ENCODE data around the gene KLRC3. TPM values are rescaled to one million over a fixed set of nuclear protein-coding genes. Genes with fewer than 3 reads are reported as not detected.
A peak's percentile ranks its signal among the peaks of the same experiment; 100 is the strongest.

KLRC3 gene
- total and polyA plus RNA-seq, 2 of the 13 experiments (the other 11 are each of a cell fraction or from before 2014, with no cell fraction given): not detected

DNA sequence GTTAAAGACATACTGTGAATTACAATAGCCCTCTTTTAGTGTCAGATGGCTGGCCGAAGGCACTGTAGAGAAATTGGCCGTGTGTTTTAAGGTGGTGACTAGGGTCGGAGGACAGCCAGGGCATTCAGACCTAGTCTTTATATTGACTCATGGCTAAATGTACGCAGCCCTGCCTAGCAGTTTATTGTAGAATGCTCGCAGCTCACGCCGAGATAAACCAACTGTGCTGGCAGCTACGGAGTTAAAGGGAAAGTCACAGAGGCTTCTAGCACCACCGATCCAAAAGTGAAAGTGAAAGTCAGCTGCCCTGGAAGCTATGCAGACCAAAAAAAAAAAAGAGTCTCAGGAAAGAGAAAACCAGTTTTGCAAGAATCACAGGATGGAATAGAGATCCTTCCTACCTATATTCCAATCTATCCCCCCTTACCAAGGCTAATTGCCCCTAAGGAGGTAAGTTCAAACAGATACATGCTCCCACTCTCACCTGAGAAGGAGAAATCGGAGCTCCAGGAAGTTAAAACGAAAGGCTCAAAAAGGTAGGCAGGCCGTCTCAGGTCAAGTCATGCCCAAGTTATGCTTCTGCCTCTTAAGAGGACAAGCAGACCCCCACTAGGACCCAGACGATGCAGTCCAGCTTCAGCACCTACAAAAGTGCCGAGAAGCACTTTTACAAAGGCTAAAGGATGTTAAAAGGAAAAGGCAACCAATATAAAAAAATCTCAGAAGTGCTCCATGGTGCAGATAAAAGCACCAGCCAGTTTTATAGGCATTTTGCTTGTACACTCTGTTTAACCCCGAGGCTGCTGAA lies 55.4 kb downstream of the KLRC3 start (continued):
- TF ChIP-seq HMGXB4 (CRISPR knock-in tag; IDR thresholded peaks at IDR 0.05; ENCODE audit: borderline replicate concordance in 1 of 2, low read depth in 1 of 2) (0 out of 4 replicates have a peak, but pooled peaks of 1 of the 2 experiments have one; percentile 4), ZNF10 (CRISPR knock-in tag; IDR thresholded peaks at IDR 0.05; ENCODE audit: borderline replicate concordance, low read depth) (no peak), ZNF883 (CRISPR knock-in tag; IDR thresholded peaks at IDR 0.05; ENCODE audit: not compliant biosample characterization) (peak; percentile 8), KAT8 (CRISPR knock-in tag; IDR thresholded peaks at IDR 0.05) (0 out of 2 replicates have a peak, but pooled peaks have one; percentile 38), IRF1 (CRISPR knock-in tag; IDR thresholded peaks at IDR 0.05; ENCODE audit: low read depth) (peak; percentile 99), IRF2 (CRISPR knock-in tag; IDR thresholded peaks at IDR 0.05) (peak; percentile 100), ZNF574 (CRISPR knock-in tag; IDR thresholded peaks at IDR 0.05) (peak; percentile 24; the same call in 1 of the 2 replicates), ZNF652 (CRISPR knock-in tag; IDR thresholded peaks at IDR 0.05; ENCODE audit: borderline replicate concordance, low read depth) (peak; percentile 90), ARID5B (CRISPR knock-in tag; IDR thresholded peaks at IDR 0.05) (no peak)
- TF ChIP-seq, protein P1, sequence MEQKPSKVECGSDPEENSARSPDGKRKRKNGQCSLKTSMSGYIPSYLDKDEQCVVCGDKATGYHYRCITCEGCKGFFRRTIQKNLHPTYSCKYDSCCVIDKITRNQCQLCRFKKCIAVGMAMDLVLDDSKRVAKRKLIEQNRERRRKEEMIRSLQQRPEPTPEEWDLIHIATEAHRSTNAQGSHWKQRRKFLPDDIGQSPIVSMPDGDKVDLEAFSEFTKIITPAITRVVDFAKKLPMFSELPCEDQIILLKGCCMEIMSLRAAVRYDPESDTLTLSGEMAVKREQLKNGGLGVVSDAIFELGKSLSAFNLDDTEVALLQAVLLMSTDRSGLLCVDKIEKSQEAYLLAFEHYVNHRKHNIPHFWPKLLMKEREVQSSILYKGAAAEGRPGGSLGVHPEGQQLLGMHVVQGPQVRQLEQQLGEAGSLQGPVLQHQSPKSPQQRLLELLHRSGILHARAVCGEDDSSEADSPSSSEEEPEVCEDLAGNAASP (CRISPR knock-in tag; IDR thresholded peaks at IDR 0.05; ENCODE audit: borderline replicate concordance): no peak

Data from HepG2 (cell line).